NCI-H2227 (cell line): ENCODE measurements around the gene FBXO5.

ENCODE experiments used
- DNase-seq: peaks from one replicate; lab custom pipeline; 2025; ENCODE audit not compliant: unreplicated experiment; lab: John Stamatoyannopoulos, UW

FBXO5 gene

DNA sequence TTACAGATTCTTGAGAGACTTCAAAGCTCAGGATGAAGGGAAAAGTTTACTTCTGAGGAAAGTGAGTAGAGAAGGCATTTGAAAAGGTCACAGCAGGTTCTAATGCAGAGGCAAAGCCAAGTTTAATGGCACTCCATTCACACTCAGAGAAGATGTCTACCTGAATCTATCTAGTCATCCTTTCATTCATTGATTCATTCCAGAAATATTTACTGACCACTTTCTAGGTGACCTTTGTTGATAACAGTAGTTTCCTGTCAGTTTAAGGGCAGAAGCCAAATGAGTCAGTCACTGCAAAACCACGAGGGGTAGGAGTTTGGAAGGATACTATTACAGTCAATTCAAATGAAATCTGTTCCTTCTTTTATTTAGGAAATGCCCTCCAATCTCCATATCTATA lies 30.8 kb downstream of the FBXO5 start:
- no peak for DNase-seq

GRCh38 chr6:152950240-152950639 lies 32.6 kb downstream of the FBXO5 start:
- DNase-seq: no peak

DNA sequence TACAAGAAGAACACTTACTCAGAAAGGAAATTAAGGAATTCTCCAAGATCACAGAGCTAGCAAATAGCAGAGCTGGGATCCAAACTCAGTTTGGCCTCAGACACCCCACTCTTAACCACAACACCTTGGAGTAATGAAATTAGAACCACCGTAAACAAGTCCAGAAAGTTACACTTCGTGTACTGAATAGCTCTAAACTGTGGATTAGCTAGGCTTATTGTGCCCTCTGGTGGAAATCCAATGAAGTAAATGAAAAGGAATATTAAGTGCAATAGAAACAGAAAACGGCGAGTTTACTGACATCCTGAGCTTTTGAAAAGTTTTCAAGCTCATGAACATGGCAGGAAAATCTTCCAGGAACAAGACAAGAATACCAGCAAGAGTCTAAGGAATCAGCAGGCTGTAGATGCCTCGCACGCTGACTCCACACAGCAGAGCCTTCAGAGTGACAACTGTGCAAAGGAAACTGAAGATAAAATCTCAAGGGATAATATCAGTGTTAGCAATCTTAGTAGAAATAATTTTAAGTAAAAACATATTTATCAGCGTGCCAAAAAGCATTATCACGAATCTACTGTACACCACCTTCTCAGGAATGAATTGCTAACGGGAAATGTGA lies 34.6 kb downstream of the FBXO5 start:
- DNase-seq: peak; percentile 21

DNA sequence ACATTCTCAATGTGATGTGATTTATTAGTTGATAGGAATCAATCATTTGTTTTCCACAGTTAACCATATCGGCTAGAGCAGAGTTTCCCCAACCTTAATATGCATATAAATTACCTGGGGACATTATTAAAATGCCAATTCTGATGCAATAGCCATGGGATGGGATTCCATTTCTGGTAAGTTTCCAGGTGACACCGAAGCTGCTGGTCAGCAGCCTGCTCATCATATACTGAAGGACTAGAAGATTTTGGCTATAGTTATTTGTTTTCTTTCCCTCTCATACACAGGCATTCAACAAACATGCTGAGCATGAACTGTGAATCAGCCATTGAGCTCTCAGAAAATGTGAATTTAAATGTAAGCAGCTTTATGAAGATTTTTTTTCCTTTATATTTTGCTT lies 35.8 kb downstream of the FBXO5 start:
- no peak for DNase-seq

- no peak for DNase-seq
Measured at GRCh38 chr6:152946484-152946883, 36.4 kb downstream of the FBXO5 start.

- DNase-seq: no peak
Measured at GRCh38 chr6:152943260-152943897, 39.5 kb downstream of the FBXO5 start.

DNA sequence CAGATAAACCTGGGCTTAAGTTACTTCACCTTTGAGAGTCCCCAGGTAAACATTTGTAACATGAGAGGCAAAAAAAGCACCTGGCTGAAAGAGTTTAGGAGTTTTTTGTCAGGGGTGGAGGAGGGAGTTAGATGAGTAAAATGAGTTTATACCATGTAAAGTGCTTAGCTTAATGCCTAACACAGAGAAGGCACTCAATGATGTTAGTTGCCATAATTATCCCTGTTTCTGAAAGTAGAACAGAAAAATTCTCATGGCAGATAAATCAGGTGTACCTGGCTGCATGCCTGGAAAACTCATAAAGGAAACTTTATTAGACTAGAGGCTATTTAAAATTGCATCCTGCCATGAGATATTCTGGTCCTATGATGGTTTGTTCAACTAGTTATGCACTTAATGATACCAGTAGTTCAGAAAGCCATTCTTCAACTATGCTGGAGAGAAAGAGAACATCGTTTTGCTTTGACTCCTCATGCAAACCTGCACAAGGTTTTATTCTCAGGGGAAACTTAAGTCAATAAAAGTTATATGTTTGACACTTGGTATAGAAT lies 40.4 kb downstream of the FBXO5 start:
- no peak for DNase-seq

- no peak for DNase-seq
Measured at GRCh38 chr6:152941746-152942145, 41.1 kb downstream of the FBXO5 start.

DNA sequence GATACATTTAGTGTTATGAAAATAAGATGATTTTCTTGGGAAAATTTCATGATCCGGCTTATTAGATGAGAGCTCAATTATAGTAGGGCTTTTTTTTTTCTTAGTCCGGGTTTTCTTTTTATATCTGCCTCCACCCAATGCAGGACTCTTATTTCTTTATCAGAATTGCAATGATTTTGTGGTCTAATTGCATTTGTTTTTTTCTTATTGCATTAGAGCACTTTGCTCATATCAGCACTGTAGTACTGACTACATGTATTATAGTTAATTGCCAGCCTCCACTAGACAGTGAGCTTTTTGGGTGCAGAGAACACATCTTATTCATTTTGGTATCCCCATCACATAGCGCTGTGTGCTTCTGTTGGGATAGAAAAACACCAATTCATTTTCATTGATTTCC lies 50.0 kb downstream of the FBXO5 start:
- DNase-seq: no peak

- no peak for DNase-seq
Measured at GRCh38 chr6:152922706-152923105, 60.1 kb downstream of the FBXO5 start.
